ENCODE data around the gene RNF26.

RNF26 gene

DNA sequence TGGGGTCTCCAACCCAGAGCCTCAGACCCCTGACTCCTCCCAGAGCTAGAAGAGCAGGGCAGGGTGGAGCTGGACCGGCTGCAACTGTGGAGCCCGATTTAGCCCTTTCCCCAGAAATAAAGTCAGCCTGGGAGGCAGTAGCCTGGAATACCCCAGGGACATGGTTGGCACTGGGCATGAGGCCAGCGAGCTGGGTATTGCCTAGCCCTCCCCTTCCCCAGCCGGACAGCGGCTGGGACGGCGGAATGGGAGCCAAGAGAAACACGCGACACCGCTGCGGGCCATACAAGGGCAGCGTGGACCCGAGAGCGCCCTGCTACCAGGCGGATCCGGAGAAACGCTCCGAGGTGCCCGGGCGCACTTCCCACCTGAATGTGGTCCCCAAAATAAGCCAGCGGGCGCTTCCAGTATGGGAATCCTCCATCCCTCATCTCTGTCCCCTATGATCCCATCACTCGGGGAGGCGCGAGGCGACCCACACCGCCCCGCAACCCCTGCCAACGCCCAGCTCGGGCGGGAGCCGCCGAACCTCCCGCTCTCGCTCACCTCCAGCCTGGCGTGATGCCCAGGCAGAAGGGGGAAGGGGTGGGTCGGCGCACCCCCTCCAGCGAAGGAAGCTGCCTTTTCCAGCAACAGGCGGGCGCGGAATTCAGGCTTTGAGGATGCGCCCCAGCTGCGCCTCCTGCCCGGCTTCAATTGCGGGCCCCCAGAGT lies 18.2 kb upstream of the RNF26 start:
- Histone ChIP-seq H3K4me2 (ENCODE audit: low read length) (peak overlapping the region; percentile 100), H3K27me3 (ENCODE audit: low read depth, low read length) (peaks cover 14% of the 10 kb centered on the region), H3K9me3 (ENCODE audit: insufficient read depth, low read length) (no peaks in the 10 kb centered on the region), H3K27ac (ENCODE audit: low read length) (no peak overlapping the region), H3K4me1 (ENCODE audit: low read length) (peaks cover 49% of the 10 kb centered on the region), H2AFZ (ENCODE audit: low read depth, low read length) (no peak overlapping the region), H3K4me3 (ENCODE audit: low read length) (peak overlapping the region; percentile 87), H3K36me3 (replicated peaks; ENCODE audit: low read depth, low read length) (no peaks in the 10 kb centered on the region), H4K20me1 (ENCODE audit: insufficient read depth, low read length) (no peaks in the 10 kb centered on the region), H3K79me2 (ENCODE audit: low read length) (no peaks in the 10 kb centered on the region), H3K9ac (ENCODE audit: low read length) (peak overlapping the region; percentile 61)
- TF ChIP-seq, protein P1, sequence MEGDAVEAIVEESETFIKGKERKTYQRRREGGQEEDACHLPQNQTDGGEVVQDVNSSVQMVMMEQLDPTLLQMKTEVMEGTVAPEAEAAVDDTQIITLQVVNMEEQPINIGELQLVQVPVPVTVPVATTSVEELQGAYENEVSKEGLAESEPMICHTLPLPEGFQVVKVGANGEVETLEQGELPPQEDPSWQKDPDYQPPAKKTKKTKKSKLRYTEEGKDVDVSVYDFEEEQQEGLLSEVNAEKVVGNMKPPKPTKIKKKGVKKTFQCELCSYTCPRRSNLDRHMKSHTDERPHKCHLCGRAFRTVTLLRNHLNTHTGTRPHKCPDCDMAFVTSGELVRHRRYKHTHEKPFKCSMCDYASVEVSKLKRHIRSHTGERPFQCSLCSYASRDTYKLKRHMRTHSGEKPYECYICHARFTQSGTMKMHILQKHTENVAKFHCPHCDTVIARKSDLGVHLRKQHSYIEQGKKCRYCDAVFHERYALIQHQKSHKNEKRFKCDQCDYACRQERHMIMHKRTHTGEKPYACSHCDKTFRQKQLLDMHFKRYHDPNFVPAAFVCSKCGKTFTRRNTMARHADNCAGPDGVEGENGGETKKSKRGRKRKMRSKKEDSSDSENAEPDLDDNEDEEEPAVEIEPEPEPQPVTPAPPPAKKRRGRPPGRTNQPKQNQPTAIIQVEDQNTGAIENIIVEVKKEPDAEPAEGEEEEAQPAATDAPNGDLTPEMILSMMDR (IDR thresholded peaks at IDR 0.05; ENCODE audit: low read depth, low read length): no peak
- no peak for TF ChIP-seq EZH2phosphoT487 (IDR thresholded peaks at IDR 0.05; ENCODE audit: low read depth)

DNA sequence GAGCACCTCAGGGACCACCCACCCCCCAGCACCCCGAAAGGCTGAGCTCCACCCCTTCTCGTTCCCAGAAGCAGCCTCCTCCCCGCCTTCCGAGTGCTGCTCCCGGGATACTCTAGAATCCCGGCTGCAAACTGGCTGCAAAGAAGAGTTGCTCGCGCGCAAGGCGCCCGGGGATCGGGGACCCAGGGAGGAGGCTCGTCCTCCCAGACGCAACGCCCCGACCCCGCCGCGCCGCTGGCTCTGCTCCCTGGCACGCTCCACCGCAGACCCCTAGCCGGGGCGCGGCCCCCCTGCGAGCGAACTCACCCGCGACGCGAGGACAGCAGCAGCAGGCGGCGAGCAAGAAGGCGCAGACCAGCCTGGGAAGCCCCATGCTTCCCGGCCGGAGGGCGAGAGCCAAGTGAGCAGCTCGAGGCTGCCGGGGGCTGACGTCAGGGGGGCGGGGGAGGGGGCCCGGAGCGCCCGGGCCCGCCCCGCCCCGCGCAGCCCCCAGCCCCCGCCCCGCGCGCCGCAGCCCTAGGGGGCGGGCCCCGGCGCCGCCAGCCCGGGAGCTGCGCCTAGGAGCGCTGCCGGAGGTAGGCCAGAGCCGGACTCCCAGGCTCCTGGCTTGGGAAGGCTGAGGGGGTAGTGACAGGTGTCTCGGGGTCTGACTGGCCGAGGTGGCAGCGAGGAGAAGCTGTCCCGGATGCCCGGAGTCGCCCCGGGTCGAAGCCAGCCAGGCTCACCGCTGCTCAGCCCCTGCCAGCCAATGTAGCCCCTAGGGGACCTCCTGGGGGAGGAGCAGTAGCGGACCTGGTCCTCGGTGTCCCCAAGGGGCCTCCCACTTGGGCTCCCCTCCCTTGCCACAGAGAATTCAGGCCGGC lies 17.4 kb upstream of the RNF26 start, which contains the start of gene MCAM:
Gene MCAM (minus strand): TSS at position 402 of the 863 bp plus-strand sequence. CDS start 29 bp downstream, at position 373.
- peak within 1 kb of the TSS; percentile 52; the same call in 1 of the 2 replicates for H2AFZ ChIP-seq (ENCODE audit: low read depth, low read length)

DNA sequence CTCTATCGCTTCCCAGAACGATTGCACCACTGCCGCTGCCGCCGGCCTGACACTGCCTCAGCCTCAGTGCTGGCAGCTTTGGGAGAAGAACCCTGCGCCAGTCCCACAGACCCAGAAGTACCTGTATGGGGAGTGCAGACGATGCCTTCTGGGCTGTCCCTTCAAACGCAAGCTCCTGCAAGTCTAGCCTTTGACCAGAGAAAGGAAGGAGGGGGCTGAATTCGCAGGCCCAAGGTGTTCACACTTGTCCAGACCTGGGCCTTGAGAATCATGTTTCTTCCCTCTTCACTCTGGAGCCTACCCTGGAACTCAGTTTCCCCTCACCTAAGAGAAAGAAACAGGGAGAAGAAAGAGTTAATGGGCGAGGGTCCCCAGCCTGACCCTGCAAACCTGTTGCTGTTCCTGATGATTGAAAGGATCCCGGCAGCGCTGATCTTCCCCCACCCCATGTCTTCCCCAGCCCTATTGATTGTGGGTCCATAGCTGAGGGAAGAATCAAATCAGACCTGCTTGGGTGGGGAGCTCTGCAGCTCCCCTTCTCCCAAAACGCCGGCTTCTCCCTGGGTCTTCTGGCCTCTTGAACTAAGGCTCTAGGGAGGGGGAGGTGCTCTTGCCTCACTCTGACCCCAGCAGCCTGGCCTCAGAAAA lies 16.6 kb upstream of the RNF26 start:
- Histone ChIP-seq H3K36me3 (replicated peaks; ENCODE audit: low read depth, low read length) (no peaks in the 10 kb centered on the region), H3K4me2 (ENCODE audit: low read length) (peak overlapping the region; percentile 100), H3K4me1 (ENCODE audit: low read length) (peaks cover 56% of the 10 kb centered on the region), H3K9me3 (ENCODE audit: insufficient read depth, low read length) (no peaks in the 10 kb centered on the region), H3K27me3 (ENCODE audit: low read depth, low read length) (peaks cover 14% of the 10 kb centered on the region), H2AFZ (ENCODE audit: low read depth, low read length) (peak overlapping the region; percentile 14; the same call in 1 of the 2 replicates), H3K4me3 (ENCODE audit: low read length) (peak overlapping the region; percentile 87), H3K27ac (ENCODE audit: low read length) (0 out of 2 replicates have a peak overlapping the region, but pooled peaks have one; percentile 27), H3K9ac (ENCODE audit: low read length) (peak overlapping the region; percentile 50), H3K79me2 (ENCODE audit: low read length) (no peaks in the 10 kb centered on the region), H4K20me1 (ENCODE audit: insufficient read depth, low read length) (no peaks in the 10 kb centered on the region)
- no peak for TF ChIP-seq EZH2phosphoT487 (IDR thresholded peaks at IDR 0.05; ENCODE audit: low read depth)
- TF ChIP-seq, protein P1 (IDR thresholded peaks at IDR 0.05; ENCODE audit: low read depth, low read length): no peak

More for the DNA sequence above, 17.4 kb upstream of the RNF26 start, which contains the start of gene MCAM:
- peak within 1 kb of the TSS; percentile 61 for H3K9ac ChIP-seq (ENCODE audit: low read length)
- H3K36me3 ChIP-seq (replicated peaks; ENCODE audit: low read depth, low read length): no peaks in the 10 kb centered on the region
- no peaks in the 10 kb centered on the region for H4K20me1 ChIP-seq (ENCODE audit: insufficient read depth, low read length)
- H3K27me3 ChIP-seq (ENCODE audit: low read depth, low read length): peaks cover 14% of the 10 kb centered on the region
- H3K4me1 ChIP-seq (ENCODE audit: low read length): peaks cover 49% of the 10 kb centered on the region
- H3K4me3 ChIP-seq (ENCODE audit: low read length): peak within 1 kb of the TSS; percentile 87
- TF ChIP-seq, protein P1 (IDR thresholded peaks at IDR 0.05; ENCODE audit: low read depth, low read length): no peak
- TF ChIP-seq EZH2phosphoT487 (IDR thresholded peaks at IDR 0.05; ENCODE audit: low read depth): no peak
- H3K79me2 ChIP-seq (ENCODE audit: low read length): no peaks in the 10 kb centered on the region
- no peaks in the 10 kb centered on the region for H3K9me3 ChIP-seq (ENCODE audit: insufficient read depth, low read length)
- peak within 1 kb of the TSS; percentile 100 for H3K4me2 ChIP-seq (ENCODE audit: low read length)
- H3K27ac ChIP-seq (ENCODE audit: low read length): 0 out of 2 replicates have a peak within 1 kb of the TSS, but pooled peaks have one; percentile 27
